A549 treated with Mapracorat at 1 μM for 4 hours (cell line): Measurements from ENCODE around the gene STK32C. TPM values are rescaled to one million over a fixed set of nuclear protein-coding genes. Genes with fewer than 3 reads are reported as not detected.

ENCODE experiments used
- total RNA-seq: library from RNA; stranded (reverse); fragments of 200-300 nt; extraction: Qiagen RNA extraction; gene quantifications from 5 replicates; pipeline ENCODE4 v1.2.3, GENCODE V29; 2022

STK32C gene
- total RNA-seq = 32.6 to 49.1 TPM (median 47.1 TPM) in 5 replicates

DNA sequence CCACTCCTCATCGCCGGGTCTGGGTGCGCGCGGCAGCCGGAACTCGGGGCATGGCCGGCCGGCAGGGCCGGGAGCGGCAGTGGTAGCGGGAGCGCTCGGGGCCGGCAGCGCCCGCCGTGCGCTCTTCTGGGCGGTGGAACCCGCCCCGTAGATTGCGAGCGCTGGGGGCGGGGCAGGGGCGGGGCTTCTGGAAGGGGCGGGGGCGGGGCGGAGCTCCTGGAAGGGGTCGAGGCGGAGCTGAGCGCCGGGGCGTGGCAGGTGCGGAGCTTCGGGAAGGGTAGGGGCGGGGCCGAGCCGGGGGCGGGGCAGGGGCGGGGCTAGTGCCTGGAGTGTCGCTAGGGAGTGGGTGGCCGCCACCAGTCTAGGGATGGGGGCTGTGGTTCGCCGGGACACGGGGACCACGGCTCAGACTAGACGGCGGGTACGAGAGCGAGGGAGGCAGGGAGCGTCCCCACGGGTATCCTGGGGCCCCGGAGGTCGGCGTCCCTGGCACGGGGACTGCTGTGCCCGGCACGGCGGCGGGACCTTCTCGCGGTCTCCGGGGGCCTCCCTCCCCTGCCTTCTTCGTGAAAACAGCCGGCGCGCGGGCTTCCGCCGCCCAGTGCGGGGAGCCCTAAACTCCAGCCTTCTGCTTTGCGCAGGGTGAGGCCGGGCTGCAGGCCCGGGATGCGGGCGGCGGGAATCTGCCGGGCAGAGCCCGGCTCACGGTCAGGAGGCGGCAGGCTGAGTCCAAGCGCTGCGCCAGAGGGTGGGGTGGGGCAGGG is at the start of gene STK32C:
Gene STK32C, minus strand, starts transcription at position 128 of the 764 bp plus-strand sequence. Its CDS starts 117 bp downstream, at position 11.

DNA sequence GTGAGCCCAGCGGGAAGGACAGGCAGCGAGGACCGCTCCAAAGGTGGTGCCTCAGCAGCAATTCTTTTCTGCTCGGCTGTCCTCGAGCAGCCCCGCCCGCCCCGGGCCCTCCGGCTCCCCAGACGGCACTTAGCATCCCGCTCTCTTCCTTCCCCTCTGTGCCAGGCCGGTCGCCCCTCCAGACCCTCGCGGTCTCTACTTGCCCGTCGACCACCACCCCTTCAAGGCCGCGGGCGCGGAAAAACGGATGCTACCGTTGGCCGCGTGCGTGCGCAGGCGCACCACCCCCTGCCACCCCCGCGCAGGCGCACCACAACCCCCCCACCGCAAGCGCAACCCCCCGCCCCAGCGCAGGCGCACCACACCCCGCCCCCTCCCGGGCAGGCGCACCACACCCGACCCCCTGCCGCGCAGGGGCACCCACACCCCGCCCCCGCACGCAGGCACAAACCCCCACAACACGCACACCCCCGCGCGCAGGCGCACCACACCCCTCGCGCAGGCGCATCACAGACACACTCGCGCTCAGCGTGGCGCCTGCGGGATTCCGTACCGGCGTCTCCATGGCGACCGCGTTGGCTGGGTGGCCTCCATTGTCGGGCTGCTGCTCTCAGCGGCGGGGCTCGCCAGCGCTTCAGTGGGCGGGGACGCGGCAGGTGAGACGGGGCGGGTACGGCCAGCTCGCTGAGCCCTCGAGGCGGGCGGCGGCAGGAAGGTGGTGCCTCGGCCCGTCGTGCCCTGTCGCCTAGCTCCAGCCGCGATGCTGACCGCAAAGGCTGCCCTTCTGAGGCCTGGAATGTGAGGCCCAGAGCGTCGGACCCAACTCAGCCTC is 24.1 kb upstream of the STK32C start, which contains the start of gene LRRC27:
Gene LRRC27, plus strand, starts transcription at position 593 of the 832 bp plus-strand sequence. CDS start 1,332 bp downstream, outside the sequence.

DNA sequence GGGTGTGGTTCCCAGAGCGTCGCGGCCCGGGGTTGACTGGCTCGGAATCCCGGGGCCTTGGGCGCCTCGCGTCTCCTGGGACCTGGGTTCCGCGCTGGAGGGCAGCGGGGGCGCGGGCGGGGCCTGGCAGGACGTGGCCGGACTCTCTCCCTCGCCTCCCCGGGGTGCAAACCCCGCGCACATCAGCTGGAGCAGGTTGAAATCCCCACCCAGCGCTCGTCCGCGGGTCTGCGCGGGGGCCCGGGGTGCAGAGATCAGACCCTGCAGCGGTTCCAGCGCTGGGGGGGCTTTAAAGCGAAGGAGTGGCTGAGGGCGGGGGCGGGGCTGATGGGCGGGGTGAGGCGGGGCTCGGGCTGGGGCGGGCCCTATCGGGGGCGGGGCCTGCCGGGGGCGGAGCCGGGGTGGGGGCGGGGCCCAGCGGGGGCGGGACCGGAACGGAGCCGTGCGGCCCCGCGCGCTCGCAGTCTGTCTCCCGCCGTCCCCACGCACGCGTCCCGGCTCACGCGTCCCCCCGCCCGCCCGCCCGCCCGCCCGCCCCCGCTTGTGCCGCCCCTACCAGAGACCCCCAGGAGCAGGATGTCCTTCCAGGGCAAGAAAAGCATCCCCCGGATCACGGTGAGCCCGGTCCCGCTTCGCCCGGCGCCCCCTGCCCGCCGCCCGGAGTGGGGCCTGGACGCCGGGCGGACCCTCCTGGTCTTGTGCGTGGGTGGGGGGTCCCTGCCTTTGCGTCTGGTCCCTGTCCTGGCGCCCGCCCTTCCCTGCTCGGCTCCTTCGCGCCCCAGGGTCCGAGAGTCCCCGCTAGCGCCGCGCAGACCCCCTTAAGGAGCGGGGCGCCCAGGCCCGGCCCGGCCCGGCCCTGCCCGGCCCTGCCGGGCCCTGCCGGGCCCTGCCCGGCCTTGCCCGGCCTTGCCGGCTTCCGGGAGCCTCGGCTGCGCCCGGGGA is 121.0 kb downstream of the STK32C start, which contains the start of gene DPYSL4:
Gene DPYSL4, plus strand, starts transcription at position 461 of the 942 bp plus-strand sequence. Its CDS starts 116 bp downstream, at position 577.

Other genes with a start within 250 kb of the STK32C start
- 0.95 to 1.2 TPM (median 1.1 TPM) in 5 replicates for gene JAKMIP3, start 242.0 kb downstream of the STK32C start, total RNA-seq
- 15.2 to 21.3 TPM (median 18.9 TPM) in 5 replicates for gene DPYSL4, start 121.0 kb downstream of the STK32C start, total RNA-seq
- 4.4 to 6.1 TPM (median 5.3 TPM) in 5 replicates for gene LRRC27, start 24.2 kb upstream of the STK32C start, total RNA-seq
- 10.8 to 18.9 TPM (median 18.6 TPM) in 5 replicates for gene PWWP2B, start 89.2 kb upstream of the STK32C start, total RNA-seq
- 11.1 to 13.9 TPM (median 13.1 TPM) in 5 replicates for gene INPP5A, start 229.8 kb upstream of the STK32C start, total RNA-seq